Activated naive CD4-positive, alpha-beta T cell treated with anti-CD3 and anti-CD28 coated beads, Interleukin-2, amount 50 U/mL, for 16 hours (primary cell): Measurements from ENCODE around the gene LSM12.
"Not testable (repeated sequence)": the region's sequence is repeated elsewhere in the genome, so short reads cannot be mapped to it uniquely, and the experiment has no call there.

Experiments used
- DNase-seq: peaks from one replicate; pipeline ENCODE4 v3.0.0-alpha.2; 2020

LSM12 gene

DNA sequence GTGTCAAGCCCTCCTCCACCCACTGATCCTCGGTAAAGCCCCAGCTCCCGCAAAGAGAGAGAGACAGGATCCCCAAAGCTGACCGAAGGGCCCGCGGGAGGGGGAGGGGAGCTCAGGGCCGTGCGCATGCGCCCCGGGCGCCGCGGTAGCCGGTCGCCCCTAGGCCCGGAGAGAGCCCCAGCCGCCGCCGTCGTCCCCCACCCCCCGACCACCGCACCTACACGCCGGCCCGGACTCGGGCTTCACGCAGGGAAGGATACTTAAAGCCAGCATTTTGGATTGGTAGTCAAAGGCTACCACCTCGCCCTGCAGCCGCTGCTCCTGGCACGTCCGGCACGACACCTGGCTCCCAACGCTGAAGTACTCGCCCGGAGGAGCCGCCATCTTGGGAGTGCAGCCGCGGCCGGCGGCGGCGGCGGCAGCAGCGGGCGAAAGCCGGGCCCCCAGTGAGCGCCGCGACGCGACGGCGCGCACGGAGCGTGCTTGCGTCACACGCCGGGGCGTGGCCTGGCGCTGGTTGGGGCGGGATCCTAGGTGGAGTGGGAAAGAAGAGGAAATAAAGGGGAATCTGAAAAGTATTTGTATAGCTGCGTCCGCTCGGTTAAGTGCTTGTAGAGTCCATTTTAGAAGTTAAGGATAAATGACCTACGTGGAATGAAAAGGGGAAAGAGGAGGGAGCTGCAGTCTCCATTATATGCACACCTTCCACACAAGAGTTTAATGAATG, at the start of gene LSM12:
Gene LSM12, minus strand, starts transcription at position 468 of the 727 bp plus-strand sequence. Its CDS starts 84 bp downstream, at position 384.
- peak; percentile 90 for DNase-seq

DNA sequence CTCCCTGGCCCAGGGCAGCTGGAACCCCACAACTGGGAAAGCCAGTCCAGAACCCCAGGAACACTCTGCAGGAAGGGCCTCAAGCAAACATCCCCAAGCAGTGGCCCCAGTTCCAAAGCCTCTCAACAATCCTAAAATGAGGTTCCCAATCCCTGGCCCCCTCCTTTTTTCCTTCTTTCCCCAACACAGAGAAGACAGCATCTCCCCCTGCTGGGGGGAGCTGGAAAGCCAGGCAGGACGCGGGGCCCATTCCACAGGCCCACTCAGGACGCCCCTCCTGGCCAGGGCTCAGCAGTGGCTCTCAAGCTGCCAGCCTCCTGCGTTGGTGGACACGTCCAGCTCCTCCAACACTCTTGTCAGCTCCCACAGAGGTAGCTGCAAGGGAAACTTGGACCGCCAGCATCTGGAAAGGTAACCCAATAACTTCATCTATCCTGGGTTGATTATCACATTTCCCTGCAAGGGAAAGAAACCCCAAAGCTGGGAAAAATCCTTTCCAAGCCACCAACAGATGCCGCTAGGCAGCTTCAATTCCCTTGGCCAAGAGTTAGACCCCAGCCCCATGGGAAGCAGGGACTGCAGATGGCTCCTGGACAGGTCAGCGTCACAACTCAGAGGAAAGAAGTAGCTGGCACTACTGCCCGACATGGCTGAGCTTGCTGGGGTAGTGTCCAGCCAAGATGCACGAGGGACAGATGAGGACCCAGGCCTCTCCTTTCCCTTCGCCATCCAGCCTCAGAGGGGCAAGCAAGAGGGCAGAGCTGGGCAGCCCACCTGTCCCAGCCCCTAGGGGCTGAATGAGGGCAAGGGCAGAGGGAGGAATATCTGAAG, 49.3 kb upstream of the LSM12 start:
- peak; percentile 26 for DNase-seq

DNA sequence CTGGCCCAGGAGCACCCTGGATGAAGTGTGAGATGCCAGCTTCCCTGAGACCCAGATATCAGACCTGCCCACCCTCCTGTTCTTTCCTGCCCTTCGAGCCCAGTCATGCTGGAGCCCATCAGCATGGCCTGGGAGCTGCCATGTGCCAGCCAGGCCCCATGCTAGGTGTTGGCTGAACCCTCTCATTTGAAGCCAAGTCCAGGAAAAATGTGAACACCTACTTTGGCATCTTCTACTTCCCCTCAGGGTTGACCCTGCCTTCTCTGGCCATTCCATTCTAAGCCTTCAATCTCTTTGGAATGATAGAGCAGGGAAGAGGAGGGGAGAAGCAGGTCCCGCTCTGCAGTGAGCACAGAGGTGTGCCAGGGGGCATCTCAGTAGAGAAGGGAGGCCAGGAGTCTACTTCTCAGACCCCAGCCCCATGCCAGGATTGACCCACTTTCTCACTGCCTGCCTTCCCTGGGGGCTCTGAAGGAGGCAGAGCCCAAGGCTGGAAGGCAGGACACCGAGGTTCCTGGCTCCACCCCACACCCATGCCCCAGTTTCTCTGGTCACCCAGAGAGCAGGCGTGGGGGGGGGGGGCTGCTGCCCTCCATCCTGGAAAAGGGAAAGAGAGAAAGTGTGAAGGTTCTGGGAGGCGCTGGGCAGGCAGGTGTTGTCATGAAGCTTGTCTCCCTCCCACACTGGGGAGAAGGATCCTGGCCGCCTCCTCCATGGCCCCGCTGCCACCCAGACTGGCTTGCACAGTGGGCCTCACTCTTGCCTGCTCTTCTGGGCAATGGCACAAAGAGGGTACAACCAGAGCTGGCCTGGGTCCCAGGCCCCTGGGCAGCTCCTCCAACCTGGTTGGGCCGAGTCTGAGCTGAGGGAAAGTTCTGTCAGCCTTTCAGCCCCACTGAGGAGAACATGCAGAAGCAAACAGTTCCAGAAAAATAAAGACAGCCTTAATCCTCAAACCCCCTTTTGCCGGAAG, 47.7 kb upstream of the LSM12 start:
- DNase-seq: no peak

- DNase-seq: no peak
These were observed 46.9 kb upstream of the LSM12 start for GRCh38 chr17:44113382-44113781.

- no peak for DNase-seq
These were observed 46.1 kb upstream of the LSM12 start for GRCh38 chr17:44112284-44113280.

DNA sequence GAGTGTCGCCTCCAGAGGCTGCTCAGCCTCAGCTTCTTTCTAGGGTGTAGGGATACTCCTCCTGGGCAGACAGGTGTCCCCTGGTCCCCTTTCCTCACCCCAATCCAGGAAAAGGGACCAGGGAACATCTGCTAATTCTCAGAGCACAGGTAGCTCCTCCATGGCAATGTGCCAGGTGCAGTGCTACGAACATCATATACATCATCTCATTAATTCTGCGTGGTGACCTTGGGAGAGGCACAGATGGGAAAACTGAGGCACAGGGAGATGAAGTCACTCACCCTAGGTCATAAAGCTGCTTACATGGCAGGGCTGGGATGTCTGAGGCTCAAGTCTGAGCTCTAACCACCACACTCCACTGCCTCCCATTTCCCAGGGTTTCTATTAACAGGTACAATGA, 45.3 kb upstream of the LSM12 start:
- no peak for DNase-seq

DNA sequence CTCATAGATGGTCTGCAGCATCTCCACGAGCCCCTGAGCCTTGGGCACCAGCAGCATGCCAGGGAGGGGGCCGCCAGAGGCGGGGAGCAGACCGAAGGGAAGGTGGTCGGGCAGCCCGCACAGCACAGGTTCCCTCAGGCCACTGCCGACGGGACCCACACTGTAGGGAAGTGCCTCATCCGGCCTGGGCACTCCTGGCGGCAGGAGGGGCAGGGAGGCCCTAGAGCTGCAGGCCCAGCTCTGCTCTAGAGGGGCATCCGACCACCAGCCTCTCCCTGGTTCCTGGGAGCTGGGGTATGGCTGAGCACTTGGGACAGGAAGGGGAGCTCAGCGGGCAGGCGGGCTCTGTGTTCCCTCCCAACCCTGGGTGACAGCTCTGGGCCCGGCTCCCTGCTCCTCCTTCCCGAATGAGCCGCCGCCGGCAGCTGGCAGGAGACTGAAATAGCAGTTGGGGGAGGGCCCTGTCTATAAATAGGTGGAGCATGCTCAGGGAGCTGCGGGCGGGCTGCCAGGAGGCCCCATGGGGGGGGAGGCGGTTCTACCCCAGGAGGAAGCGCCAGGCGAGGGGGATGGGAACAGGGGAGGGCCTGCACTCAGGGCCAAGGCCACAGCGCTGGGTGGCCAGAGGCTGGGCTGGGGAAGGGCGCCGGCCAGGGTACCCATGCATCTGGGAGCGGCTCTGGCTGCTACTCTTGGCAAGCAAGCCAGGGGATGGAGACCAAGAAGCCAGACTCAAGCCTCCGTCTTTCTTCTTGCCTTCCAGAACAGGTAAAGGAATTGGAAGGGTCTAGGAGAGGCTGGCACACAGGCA, 44.6 kb upstream of the LSM12 start:
- peak; percentile 58 for DNase-seq

GRCh38 chr17:44110011-44110686, 43.7 kb upstream of the LSM12 start:
- no peak for DNase-seq

DNA sequence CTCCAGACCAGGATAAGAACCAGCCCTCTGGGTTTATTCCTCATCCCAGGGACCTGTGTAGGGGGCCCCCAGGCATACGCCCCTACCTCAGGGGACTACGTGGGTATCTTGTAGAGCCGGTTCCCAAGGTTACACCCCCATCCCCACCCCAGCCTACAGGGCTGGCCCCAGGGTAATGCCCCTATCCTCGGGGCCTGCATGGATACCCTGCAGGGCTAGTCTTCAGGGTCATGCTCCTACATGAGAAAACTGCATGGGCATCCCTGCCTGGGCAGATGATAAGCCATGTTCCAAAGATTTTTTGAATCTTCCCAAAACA, 42.8 kb upstream of the LSM12 start:
- DNase-seq: no peak

GRCh38 chr17:44108440-44109311, 42.2 kb upstream of the LSM12 start:
- no peak for DNase-seq

DNA sequence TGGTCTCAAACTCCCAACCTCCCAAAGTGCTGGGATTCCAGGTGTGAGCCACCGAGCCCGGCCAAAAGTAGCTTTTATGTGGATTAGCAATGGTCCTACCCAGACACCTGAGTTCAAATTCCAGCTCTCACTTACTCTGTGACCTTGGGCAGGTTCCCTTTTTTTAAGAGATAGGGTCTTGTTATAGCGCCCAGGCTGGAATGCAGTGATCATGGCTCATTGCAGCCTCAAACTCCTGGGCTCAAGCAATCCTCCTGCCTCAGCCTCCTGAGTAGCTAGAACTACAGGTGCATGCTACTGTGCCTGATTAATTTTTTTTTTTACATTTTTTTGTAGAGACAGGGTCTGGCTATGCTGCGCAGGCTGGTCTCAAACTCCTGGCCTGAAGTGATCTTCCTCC, 40.3 kb upstream of the LSM12 start:
- DNase-seq: no peak

DNA sequence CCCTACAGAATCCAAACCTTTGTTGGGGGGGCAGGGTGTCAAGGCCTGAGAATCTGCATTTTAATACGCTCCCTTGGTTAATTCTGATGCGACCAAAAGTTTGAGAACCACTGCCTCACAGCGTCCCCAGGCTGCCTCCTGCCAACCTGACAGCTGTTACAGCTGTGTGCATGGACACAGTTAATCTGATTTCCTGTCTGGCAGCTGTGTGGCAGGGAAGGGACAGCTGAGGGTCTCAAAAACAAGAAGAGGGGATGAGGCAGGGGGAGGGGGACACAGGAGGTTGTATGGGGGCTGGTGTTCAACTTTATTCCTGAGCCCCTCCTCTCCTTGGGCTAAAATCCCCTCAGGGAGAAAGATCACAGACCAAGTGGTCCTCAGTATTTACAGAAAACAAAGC, 39.5 kb upstream of the LSM12 start:
- DNase-seq: no peak

DNA sequence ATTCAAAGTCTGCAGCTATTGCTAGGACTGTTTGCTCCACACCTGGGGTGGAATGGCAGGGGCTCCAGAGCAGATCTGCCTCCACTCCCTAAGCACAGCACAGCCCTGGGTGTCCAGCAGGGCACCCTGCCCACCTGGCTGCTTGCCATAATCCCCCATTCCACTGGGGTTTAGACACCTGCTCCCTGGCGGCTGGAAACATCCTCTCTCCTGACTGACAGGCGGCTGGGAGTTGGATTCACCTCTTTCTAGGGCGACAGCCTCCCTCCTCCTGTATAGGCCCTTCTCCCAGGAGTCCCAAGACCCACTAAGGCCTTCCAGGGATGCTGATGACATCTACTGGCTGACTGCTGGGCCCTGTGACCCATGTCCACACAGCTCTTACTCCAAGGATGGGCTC, 39.0 kb upstream of the LSM12 start:
- DNase-seq: no peak

DNA sequence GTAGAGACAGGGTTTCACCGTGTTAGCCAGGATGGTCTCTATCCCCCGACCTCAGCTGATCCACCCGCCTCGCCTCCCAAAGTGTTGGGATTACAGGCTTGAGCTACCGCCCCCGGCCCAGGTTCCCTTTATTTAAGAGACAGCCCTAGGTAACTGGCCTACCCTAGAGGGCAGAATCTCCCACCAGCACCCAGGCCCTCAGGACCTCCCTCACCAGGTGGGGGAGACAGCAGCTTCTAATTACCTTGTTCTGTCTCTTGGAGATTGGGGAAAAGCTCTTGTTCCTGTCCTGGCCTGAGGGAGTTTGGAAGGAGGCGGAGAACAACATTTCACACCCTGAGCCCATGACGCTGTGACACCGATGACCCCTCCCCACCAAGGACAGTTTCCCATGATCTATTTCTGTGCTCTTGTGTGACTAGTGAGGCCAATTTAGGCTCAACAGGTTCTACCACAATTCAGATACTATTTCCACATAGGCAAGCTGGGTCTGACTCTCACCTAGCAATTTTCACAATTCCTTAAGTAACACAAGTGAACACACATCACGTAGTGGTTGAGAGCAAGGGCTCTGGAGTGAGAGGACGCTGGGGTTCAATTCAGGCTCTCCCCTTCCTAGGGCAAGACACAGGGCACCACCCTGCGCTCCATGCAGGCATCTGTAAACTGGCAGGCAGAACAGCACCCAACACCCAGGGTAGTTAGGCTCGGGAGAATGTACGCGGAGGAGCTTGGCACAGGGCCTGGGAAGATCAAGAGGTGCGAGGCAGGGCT, 36.6 kb upstream of the LSM12 start:
- DNase-seq: no peak

GRCh38 chr17:44101858-44102257, 35.4 kb upstream of the LSM12 start:
- DNase-seq: not testable (repeated sequence)

- no peak for DNase-seq
These were observed 30.9 kb upstream of the LSM12 start for GRCh38 chr17:44097110-44097958.

DNA sequence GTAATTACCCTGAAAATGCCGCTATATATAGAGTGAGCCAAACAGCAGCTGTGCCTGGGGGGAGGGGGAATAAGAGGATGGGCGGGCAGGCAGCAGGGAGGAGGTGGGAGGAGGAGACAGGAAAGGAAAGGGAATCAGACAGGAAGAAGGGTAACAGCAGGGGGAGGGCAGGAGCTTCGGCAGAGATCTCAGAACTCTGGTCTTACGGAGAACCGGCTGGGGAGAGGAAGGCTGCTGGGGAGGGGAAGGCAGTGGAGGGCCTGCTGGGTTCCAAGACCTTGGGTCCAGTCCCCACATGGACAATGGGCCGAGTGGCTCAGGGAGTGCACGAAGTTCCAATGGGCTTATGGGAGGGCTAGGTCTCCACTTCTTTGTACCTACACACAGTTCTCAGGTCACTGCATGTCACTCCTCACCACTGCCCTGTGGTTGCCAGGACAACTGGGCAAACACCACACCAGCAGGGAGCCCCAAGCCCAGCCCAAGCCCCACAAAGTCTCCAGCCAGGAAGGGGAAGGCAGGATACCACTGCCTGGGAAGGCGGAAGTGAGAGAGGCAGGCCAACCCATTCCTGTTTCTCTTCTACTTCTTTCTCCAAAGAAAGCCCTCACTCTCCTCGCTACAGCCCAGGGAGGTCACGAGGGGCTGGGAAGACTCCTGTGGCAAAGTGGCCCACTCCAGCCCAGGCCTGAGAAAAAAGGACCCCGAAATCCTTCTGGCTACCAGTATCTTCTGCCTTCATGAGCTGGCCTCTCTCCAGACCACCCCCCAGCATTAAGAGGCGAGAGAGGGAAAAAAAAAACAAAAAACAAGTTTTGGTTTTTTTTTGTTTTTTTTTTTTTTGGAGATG, 29.4 kb upstream of the LSM12 start:
- no peak for DNase-seq
